Measurements from ENCODE around the gene ZNF91. TPM values are rescaled to one million over a fixed set of nuclear protein-coding genes. Genes with fewer than 3 reads are reported as not detected.
"Not testable (repeated sequence)": the region's sequence is repeated elsewhere in the genome, so short reads cannot be mapped to it uniquely, and the experiment has no call there.

ZNF91 gene
- total RNA-seq, 1 donor from 2014 or later, result 101 TPM

GRCh38 chr19:23294141-23294540 is 101.1 kb downstream of the ZNF91 start:
- no peak for TF ChIP-seq CTCF (IDR thresholded peaks at IDR 0.05; ENCODE audit: borderline replicate concordance)
- intact Hi-C loops (cut with micrococcal nuclease), result no loop called here
- no peaks in the 10 kb centered on the region for H3K9me3 ChIP-seq (replicated peaks)
- no peak overlapping the region for H3K27ac ChIP-seq (replicated peaks)
- no peak for DNase-seq
- no peaks in the 10 kb centered on the region for H3K27me3 ChIP-seq (ENCODE audit: low read depth)
- H3K4me3 ChIP-seq, result no peak overlapping the region
- H3K4me1 ChIP-seq, result no peaks in the 10 kb centered on the region
- no peaks in the 10 kb centered on the region for H3K36me3 ChIP-seq

GRCh38 chr19:23289966-23290365 is 105.3 kb downstream of the ZNF91 start:
- H3K4me1 ChIP-seq; DNase-seq; intact Hi-C loops (cut with micrococcal nuclease); H3K4me3 ChIP-seq; H3K36me3 ChIP-seq; H3K27me3 ChIP-seq (ENCODE audit: low read depth); H3K9me3 ChIP-seq (replicated peaks); H3K27ac ChIP-seq (replicated peaks): not testable (repeated sequence)

Other genes starting within 250 kb of the ZNF91 start
- 1.9 TPM for gene ZNF724, start 145.1 kb downstream of the ZNF91 start, total RNA-seq

Measured in left ventricle myocardium inferior (tissue), 1 donor.